HepG2 (cell line): ENCODE results near the gene ZNF189. TPM values are rescaled to one million over a fixed set of nuclear protein-coding genes. Genes with fewer than 3 reads are reported as not detected.

Experiments
- ATAC-seq: fragments of 200-7000 bp; cut with Tn5 transposase; 3 replicates; pipeline ENCODE4 v1.9.1; 2020; ENCODE audit warnings: mild to moderate bottlenecking, moderate library complexity
- BruUV-seq: library from RNA; stranded (reverse); fragments of 400-500 nt; replicated peaks from 2 replicates; lab custom pipeline; 2021; lab: Mats Ljungman, UMichigan
- CTCF ChIA-PET: fragments of 300-600 bp; formaldehyde crosslinking; extraction: SDS; loops from one replicate; lab custom pipeline; 2021; ENCODE audit warnings: low total read pairs, inconsistent platforms, low intra/inter-chr PET ratio; lab: Yijun Ruan, JAX
- POLR2A ChIA-PET: fragments of 350-600 bp; sonication (Branson Sonifier 250); formaldehyde crosslinking; loops from one replicate; lab custom pipeline; 2020; ENCODE audit warnings: antibody characterized with exemption, inconsistent platforms; lab: Yijun Ruan, JAX
- DNase-seq: peaks from one replicate; pipeline ENCODE4 v3.0.0-alpha.2; 2015; ENCODE audit warnings: low spot score
- FAIRE-seq: peaks from 3 replicates; lab custom pipeline; 2011; peaks lifted over from hg19 to GRCh38; lab: Jason Lieb, UNC
- H2AFZ ChIP-seq: one replicate; pipeline ENCODE4 v1.6.1; 2011; ENCODE audit warnings: low read length, inconsistent platforms
- H3K27ac ChIP-seq: fragments of 300-600 bp; 3 replicates; pipeline ENCODE4 v1.8.0; 2011; ENCODE audit warnings: mixed run types, mild to moderate bottlenecking, mixed read lengths, low read length, inconsistent platforms; ENCODE audit not compliant: insufficient read depth; ENCODE audit errors: extremely low read length
- H3K27me3 ChIP-seq, 2 experiments: fragments of 200-600 bp in 1 of 2; 2 replicates in 1 of 2; 3 replicates in 1 of 2; pipeline versions ENCODE4 v1.6.0 to v1.8.0; 2011; ENCODE audit warnings: low read length in 2 of 2, mild to moderate bottlenecking in 2 of 2, moderate library complexity in 2 of 2, inconsistent platforms in 1 of 2; ENCODE audit not compliant: insufficient read depth in 2 of 2, control insufficient read depth in 1 of 2
- H3K36me3 ChIP-seq, 2 experiments: fragments of 200-600 bp in 1 of 2; replicated peaks in 1 of 2; 2 replicates in 1 of 2; 3 replicates in 1 of 2; pipeline versions ENCODE4 v1.5.1 to v1.8.0; 2011; ENCODE audit warnings: low read length in 2 of 2, inconsistent platforms in 1 of 2; ENCODE audit not compliant: insufficient read depth in 2 of 2, control insufficient read depth in 1 of 2
- H3K4me1 ChIP-seq: 2 replicates; pipeline ENCODE4 v1.5.1; 2012; ENCODE audit warnings: low read length, inconsistent platforms; ENCODE audit not compliant: insufficient read depth
- H3K4me2 ChIP-seq: 2 replicates; pipeline ENCODE4 v1.6.0; 2011; ENCODE audit warnings: low read depth, low read length, inconsistent platforms
- H3K4me3 ChIP-seq, 3 experiments: fragments of 200-600 bp in 1 of 3; sonication (generic), shearing (Covaris generic) in 1 of 3; replicated peaks in 1 of 3; 2 replicates each; pipeline ENCODE4 v1.5.1; 2011 to 2016; ENCODE audit warnings: low read length in 3 of 3, inconsistent platforms in 2 of 3, low read depth in 2 of 3, mild to moderate bottlenecking in 2 of 3, control low read depth in 1 of 3, mixed read lengths in 1 of 3; ENCODE audit not compliant: insufficient read depth in 1 of 3
- H3K79me2 ChIP-seq: one replicate; pipeline ENCODE4 v1.6.1; 2011; ENCODE audit warnings: low read length, inconsistent platforms; ENCODE audit not compliant: insufficient read depth
- H3K9ac ChIP-seq: 2 replicates; pipeline ENCODE4 v1.6.0; 2011; ENCODE audit warnings: mild to moderate bottlenecking, low read depth, low read length, inconsistent platforms; ENCODE audit not compliant: insufficient read depth
- H3K9me3 ChIP-seq: 2 replicates; pipeline ENCODE4 v1.5.1; 2012; ENCODE audit warnings: mild to moderate bottlenecking, low read length
- H4K20me1 ChIP-seq: 2 replicates; pipeline ENCODE4 v1.6.0; 2011; ENCODE audit warnings: inconsistent platforms, mild to moderate bottlenecking, low read length, moderate library complexity; ENCODE audit not compliant: insufficient read depth
- FOXP1 ChIP-seq, 2 experiments: fragments of 450-650 bp in 1 of 2; IDR thresholded peaks; 2 replicates each; pipeline ENCODE4 v1.6.1; 2017 to 2018; ENCODE audit warnings: antibody characterized with exemption in 1 of 2
- GLMP ChIP-seq: sonication (generic); formaldehyde crosslinking; IDR thresholded peaks from 2 replicates; pipeline ENCODE4 v1.9.0; 2021; ENCODE audit warnings: missing genetic modification reagents, mild to moderate bottlenecking, borderline replicate concordance
- HNRNPUL1 ChIP-seq: fragments of 200-400 bp; formaldehyde crosslinking; IDR thresholded peaks from 2 replicates; pipeline ENCODE4 v1.6.1; 2017; ENCODE audit warnings: low read depth, mild to moderate bottlenecking, low read length, moderate library complexity
- HOXA5 ChIP-seq: sonication (generic); formaldehyde crosslinking; IDR thresholded peaks from 2 replicates; pipeline ENCODE4 v1.4.0; 2020; ENCODE audit warnings: missing genetic modification reagents
- IKZF5 ChIP-seq: IDR thresholded peaks from 2 replicates; pipeline ENCODE4 v1.6.1; 2018; ENCODE audit warnings: missing genetic modification reagents, mild to moderate bottlenecking, missing compliant biosample characterization
- KDM2A ChIP-seq: sonication (generic); formaldehyde crosslinking; IDR thresholded peaks from 2 replicates; pipeline ENCODE4 v1.4.0; 2020; ENCODE audit warnings: low read depth, missing genetic modification reagents, borderline replicate concordance
- NR2F6 ChIP-seq, 2 experiments: IDR thresholded peaks; 2 replicates each; pipeline ENCODE4 v1.6.1; 2016; ENCODE audit warnings: antibody characterized with exemption in 1 of 2, mild to moderate bottlenecking in 1 of 2
- PCBP2 ChIP-seq: fragments of 200-400 bp; formaldehyde crosslinking; optimal IDR thresholded peaks from 2 replicates; pipeline ENCODE3; 2018; ENCODE audit warnings: low read length, low read depth; ENCODE audit not compliant: poor library complexity, severe bottlenecking
- PHF8 ChIP-seq: sonication (generic); formaldehyde crosslinking; IDR thresholded peaks from 2 replicates; pipeline ENCODE4 v1.5.0; 2020; ENCODE audit warnings: missing genetic modification reagents
- RBM39 ChIP-seq: fragments of 200-400 bp; formaldehyde crosslinking; IDR thresholded peaks from one replicate; pipeline ENCODE4 v1.6.1; 2018; ENCODE audit warnings: antibody characterized with exemption, mild to moderate bottlenecking, low read depth, low read length; ENCODE audit not compliant: poor library complexity, severe bottlenecking
- ZNF160 ChIP-seq: sonication (generic); formaldehyde crosslinking; IDR thresholded peaks from 2 replicates; pipeline ENCODE4 v1.8.0; 2022; ENCODE audit warnings: mild to moderate bottlenecking, inconsistent platforms, missing genetic modification reagents
- ZNF224 ChIP-seq: sonication (generic); formaldehyde crosslinking; IDR thresholded peaks from 2 replicates; pipeline ENCODE4 v1.5.0; 2020; ENCODE audit warnings: mild to moderate bottlenecking, missing genetic modification reagents
- ZNF329 ChIP-seq: sonication (generic); formaldehyde crosslinking; IDR thresholded peaks from 2 replicates; pipeline ENCODE4 v1.9.0; 2021; ENCODE audit warnings: low read depth, mild to moderate bottlenecking, missing genetic modification reagents
- ZNF414 ChIP-seq: sonication (generic); formaldehyde crosslinking; IDR thresholded peaks from 2 replicates; pipeline ENCODE4 v1.5.0; 2020; ENCODE audit warnings: missing genetic modification reagents
- ZNF446 ChIP-seq: sonication (generic); formaldehyde crosslinking; IDR thresholded peaks from 2 replicates; pipeline ENCODE4 v1.5.0; 2020; ENCODE audit warnings: mild to moderate bottlenecking, missing genetic modification reagents
- ZNF558 ChIP-seq: sonication (generic); formaldehyde crosslinking; IDR thresholded peaks from 2 replicates; pipeline ENCODE4 v1.9.0; 2022; ENCODE audit warnings: mild to moderate bottlenecking, missing genetic modification reagents, borderline replicate concordance
- ZNF672 ChIP-seq: sonication (generic); formaldehyde crosslinking; IDR thresholded peaks from 2 replicates; pipeline ENCODE4 v1.8.1; 2022; ENCODE audit warnings: missing genetic modification reagents
- ZNF703 ChIP-seq: sonication (generic); formaldehyde crosslinking; IDR thresholded peaks from 2 replicates; pipeline ENCODE4 v1.5.1; 2020; ENCODE audit warnings: missing genetic modification reagents, mild to moderate bottlenecking, moderate library complexity, borderline replicate concordance
- ZNF792 ChIP-seq: IDR thresholded peaks from 2 replicates; pipeline ENCODE4 v1.6.1; 2016
- WGBS: methylation state at CpG from one replicate; pipeline ENCODE4 v1.1.6; 2017; ENCODE audit warnings: low lambda C conversion rate; 5-methylcytosine and 5-hydroxymethylcytosine counted together
- in situ Hi-C: cut with HindIII; loops from 2 replicates; pipeline ENCODE4 v1.10.0; 2017; ENCODE audit warnings: low pct_unique_long_range_greater_than_20kb; ENCODE audit not compliant: extremely low pct_ligation_motif_present
- intact Hi-C: fragments of 100-400 bp; cut with micrococcal nuclease; formaldehyde crosslinking; loops from one replicate; pipeline ENCODE4 v1.10.0; 2022; ENCODE audit not compliant: unreplicated experiment
- polyA plus RNA-seq, 8 experiments: library from polyadenylated mRNA; depleted of rRNA in 3 of 8; stranded (reverse) in 7 of 8; unstranded in 1 of 8; fragments of >200 nt; fragmentation: Illumina TruSeq in 4 of 8; extraction: Trizol in 4 of 8; gene quantifications; 2 replicates each; pipeline versions ENCODE4 v1.2.1 to v1.2.3, GENCODE V29; 2011 to 2016; ENCODE audit warnings: low read depth in 4 of 8, missing spikeins in 1 of 8, mixed read lengths in 1 of 8; ENCODE audit not compliant: insufficient read depth in 1 of 8
- total RNA-seq, 5 experiments: library from RNA; depleted of rRNA; stranded (reverse); fragments of >200 nt; fragmentation: Illumina TruSeq; extraction: Trizol; gene quantifications; 2 replicates each; pipeline ENCODE4 v1.2.3, GENCODE V29; 2016; ENCODE audit warnings: low read depth in 1 of 5
- TF ChIP-seq, protein P1 (sequence below): sonication (generic); formaldehyde crosslinking; IDR thresholded peaks from 2 replicates; pipeline ENCODE4 v1.5.1; 2020; ENCODE audit warnings: mild to moderate bottlenecking, missing genetic modification reagents, moderate library complexity

The ZNF189 gene
- total and polyA plus RNA-seq, 2 of the 13 experiments (the other 11 are each of a cell fraction or from before 2014, with no cell fraction given): 8.4 to 50.0 TPM

- peak overlapping the region; percentile 82 to 90 (median 86) for H3K4me3 ChIP-seq
- peak overlapping the region; percentile 55 for H3K27ac ChIP-seq
- 0 out of 2 replicates have a peak, but pooled peaks cover 7% of the 10 kb centered on the region for H4K20me1 ChIP-seq
- POLR2A ChIA-PET: interaction anchor here (0.6 to 2.6 kb wide), 35 partner anchors 8 to 371 kb away, joined by 3 to 54 read pairs (median 7); partner anchors contain the start of genes ALDOB, BAAT, PLPPR1 and RNF20
- in situ Hi-C loops: loop anchor here (5.0 to 10.0 kb wide), 3 partner anchors 58 to 284 kb away; partner anchors contain the start of gene RNF20
- H3K9me3 ChIP-seq: peaks cover 5% of the 10 kb centered on the region
- DNase-seq (no peak), ATAC-seq (no peak; the same call in 2 of the 3 replicates), FAIRE-seq (no peak)
- peaks cover 91% of the 10 kb centered on the region for H3K79me2 ChIP-seq
- H2AFZ ChIP-seq: no peak overlapping the region
- peak overlapping the region; percentile 94 for H3K4me2 ChIP-seq
- H3K36me3 ChIP-seq: peaks cover 8 to 54% of the 10 kb centered on the region in 2 experiments
- H3K4me1 ChIP-seq: peaks cover 77% of the 10 kb centered on the region
- intact Hi-C loops: loop anchor here (1.0 to 5.0 kb wide), 5 partner anchors 22 to 133 kb away; partner anchors contain the start of gene RNF20
- H3K9ac ChIP-seq: peak overlapping the region; percentile 81
- WGBS: 1% methylated on average over 26 of the region's 28 CpGs
- CTCF ChIA-PET: no interaction called here
- BruUV-seq: no TSS peak
- no peaks in the 10 kb centered on the region; a peak in 1 of 5 replicates for H3K27me3 ChIP-seq
- TF ChIP-seq KDM2A (CRISPR knock-in tag): no peak
- TF ChIP-seq PCBP2: no peak
- no peak for TF ChIP-seq FOXP1 (IDR thresholded peaks at IDR 0.05)
- no peak for TF ChIP-seq FOXP1 (CRISPR knock-in tag; IDR thresholded peaks at IDR 0.05)
- TF ChIP-seq ZNF703 (CRISPR knock-in tag): peak; percentile 34
- TF ChIP-seq ZNF414: no peak
- no peak for TF ChIP-seq IKZF5 (CRISPR knock-in tag)
- TF ChIP-seq PHF8 (CRISPR knock-in tag): peak; percentile 11; the same call in 1 of the 2 replicates
- TF ChIP-seq ZNF672 (CRISPR knock-in tag): no peak
- 0 out of 2 replicates have a peak, but pooled peaks have one; percentile 12 for TF ChIP-seq HOXA5
- TF ChIP-seq HNRNPUL1: no peak
- TF ChIP-seq ZNF329 (CRISPR knock-in tag): peak; percentile 48
- peak; percentile 80; the same call in 1 of the 2 replicates for TF ChIP-seq ZNF224 (CRISPR knock-in tag)
- no peak for TF ChIP-seq ZNF792 (CRISPR knock-in tag)
- TF ChIP-seq GLMP (CRISPR knock-in tag): no peak
- TF ChIP-seq, protein P1, sequence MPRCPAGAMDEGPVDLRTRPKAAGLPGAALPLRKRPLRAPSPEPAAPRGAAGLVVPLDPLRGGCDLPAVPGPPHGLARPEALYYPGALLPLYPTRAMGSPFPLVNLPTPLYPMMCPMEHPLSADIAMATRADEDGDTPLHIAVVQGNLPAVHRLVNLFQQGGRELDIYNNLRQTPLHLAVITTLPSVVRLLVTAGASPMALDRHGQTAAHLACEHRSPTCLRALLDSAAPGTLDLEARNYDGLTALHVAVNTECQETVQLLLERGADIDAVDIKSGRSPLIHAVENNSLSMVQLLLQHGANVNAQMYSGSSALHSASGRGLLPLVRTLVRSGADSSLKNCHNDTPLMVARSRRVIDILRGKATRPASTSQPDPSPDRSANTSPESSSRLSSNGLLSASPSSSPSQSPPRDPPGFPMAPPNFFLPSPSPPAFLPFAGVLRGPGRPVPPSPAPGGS: no peak; the same call in 1 of the 2 replicates
- no peak for TF ChIP-seq RBM39
- no peak for TF ChIP-seq NR2F6 (IDR thresholded peaks at IDR 0.05)
- TF ChIP-seq NR2F6 (CRISPR knock-in tag; IDR thresholded peaks at IDR 0.05): no peak
- peak; percentile 74; the same call in 1 of the 2 replicates for TF ChIP-seq ZNF160 (CRISPR knock-in tag)
- TF ChIP-seq ZNF558 (CRISPR knock-in tag): no peak
- peak; percentile 72; the same call in 1 of the 2 replicates for TF ChIP-seq ZNF446 (CRISPR knock-in tag)
Measured at GRCh38 chr9:101398930-101399642, 435 bp downstream of the ZNF189 start.
